GM18526 (cell line): ENCODE measurements around the gene CD69.

Experiments used
- POLR2A ChIP-seq: IDR thresholded peaks from 3 replicates; pipeline ENCODE4 v1.6.1; 2011; ENCODE audit not compliant: insufficient read length; ENCODE audit errors: extremely low read depth

CD69 gene

DNA sequence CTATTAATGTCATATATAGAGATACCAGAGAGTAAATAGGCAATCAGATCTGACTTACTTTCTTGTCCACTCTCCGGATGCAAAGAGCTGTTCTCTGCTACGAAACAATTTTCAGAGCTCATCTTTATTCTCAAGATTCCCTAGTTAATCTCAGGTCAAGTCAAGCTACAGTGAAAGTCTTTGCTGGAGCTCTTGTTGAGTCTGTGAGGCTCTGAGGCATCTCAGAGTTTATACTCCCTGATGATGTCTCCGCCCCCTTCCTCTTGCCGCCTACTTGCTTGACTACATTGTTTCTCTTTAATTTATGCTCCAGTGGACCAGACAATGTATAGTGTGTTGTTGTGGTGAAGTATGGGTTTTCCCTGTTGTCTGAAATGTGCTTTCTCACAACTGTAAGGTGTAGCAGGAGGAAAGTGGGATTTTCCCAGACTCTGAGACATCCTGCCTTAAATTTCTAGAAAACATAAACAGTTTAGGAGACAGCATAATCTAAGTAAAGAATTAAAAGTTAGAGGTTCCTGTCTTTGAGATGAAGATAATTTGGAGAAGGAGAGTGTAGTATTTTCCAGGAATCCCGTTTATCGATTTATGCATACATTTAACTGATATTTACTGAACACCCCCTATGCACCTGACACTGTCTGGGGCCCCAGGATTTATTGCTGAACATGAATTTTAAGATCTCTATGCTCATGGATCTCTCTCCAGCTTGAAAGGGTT is at the start of gene CD69:
Gene CD69 (minus strand): TSS at position 203 of the 720 bp plus-strand sequence. CDS start 81 bp downstream, at position 122.
- peak; percentile 95 for TF ChIP-seq POLR2A

DNA sequence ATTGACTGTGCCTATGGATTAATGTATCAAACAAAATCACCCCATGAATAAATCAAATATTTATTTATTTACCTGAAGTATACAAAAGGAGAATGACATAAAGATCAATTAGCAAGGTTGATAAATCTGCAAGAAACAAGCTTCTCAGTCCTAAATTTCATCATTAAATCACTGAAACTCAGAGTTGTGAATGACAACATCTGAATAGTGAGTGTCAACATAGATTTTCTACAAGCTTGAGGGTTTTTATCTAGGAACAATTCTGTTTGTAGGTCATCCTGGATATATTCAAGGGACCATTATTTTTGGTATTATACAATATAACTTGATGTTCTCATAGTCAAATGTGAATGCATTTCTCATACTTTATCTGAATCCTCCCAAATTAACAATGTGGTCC is 49.2 kb upstream of the CD69 start:
- TF ChIP-seq POLR2A, result no peak

DNA sequence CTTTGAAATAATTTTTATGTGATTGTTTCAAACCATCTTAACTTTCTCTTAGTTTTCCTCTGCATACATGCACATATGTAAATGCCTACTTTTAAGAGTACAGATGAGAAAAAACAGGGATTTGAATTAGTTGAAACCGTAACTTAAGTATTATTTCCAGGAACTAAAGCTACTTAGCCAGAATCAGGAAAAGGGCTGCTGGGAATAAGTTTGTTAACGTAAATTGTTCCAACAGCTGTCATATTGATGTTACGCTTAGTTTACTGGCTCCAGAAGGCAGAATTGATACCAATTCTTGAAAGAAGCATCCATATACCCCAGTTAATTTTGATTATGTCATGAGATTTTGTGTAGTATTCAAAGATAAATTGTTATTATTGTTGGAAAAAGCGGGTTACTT is 48.6 kb upstream of the CD69 start:
- TF ChIP-seq POLR2A, result no peak

DNA sequence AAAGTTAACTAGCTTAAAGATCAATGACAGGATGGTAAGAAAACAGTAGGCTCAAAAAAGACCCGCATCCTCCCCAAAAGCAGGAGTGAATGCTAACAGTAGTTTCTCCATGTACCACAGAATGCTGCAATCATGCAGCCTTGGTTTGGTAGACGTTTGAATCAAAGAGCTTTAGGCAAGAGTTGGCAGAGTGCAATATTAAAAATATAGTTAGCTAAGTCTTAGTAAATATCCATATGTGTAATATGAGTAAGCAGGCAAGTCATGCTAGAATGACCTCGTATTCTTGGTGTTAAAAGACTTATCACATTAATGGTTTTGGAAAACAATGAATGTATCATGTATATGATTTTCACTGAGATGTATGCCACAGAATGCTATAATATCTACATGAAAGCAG is 47.8 kb upstream of the CD69 start:
- TF ChIP-seq POLR2A, result no peak

DNA sequence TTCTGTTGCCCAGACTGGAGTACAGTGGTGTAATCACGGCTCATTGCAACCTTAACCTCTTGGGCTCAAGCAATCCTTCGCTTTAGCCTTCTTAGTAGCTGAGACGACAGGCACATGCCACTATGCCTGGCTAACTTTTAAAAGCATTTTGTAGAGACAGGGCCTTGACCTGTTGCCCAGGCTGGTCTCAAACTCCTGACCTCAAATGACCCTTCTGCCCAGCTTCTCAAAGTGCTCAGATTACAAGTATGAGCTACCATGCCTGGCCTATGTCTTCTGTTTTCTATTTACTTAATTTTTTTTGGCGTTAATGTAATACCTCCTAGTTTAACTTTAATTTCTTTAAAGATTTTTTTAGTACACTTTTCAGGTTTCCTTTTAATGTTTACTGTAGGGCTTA is 46.0 kb upstream of the CD69 start:
- TF ChIP-seq POLR2A, result no peak

DNA sequence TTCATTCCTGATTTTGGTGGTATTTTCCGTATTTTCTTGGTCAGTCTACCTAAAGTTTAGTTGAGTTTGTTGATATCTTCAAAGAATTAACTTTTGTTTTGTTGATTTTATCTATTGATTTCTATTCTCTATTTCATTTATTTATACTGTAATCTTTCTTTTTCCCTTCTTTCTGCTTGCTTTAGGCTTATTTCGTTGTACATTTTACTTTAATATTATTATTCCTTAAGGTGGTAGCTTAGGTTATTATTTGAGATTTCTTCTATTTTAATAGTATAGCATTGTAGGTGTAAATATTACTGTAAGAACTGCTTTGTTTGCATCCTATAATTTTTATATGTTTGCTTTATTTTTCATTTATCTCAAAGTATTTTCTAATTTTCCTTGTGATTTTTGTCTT is 45.2 kb upstream of the CD69 start:
- no peak for TF ChIP-seq POLR2A

DNA sequence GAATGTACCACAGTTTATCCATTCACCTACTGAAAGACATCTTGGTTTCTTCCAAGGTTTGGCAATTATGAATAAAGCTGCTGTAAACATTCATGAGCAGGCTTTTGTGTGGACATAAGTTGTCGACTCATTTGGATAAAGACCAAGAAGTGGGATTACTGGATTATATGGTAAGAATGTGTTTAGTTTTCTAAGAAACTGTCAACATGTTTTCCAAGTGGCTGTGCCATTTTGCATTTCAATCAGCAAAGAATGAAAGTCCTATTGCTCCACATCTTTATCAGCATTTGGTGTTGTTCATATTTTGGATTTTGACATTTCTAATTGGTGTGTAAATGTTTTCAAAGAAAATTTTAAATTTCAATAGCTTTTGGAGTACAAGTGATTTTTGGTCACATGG is 39.3 kb upstream of the CD69 start:
- TF ChIP-seq POLR2A, result no peak

DNA sequence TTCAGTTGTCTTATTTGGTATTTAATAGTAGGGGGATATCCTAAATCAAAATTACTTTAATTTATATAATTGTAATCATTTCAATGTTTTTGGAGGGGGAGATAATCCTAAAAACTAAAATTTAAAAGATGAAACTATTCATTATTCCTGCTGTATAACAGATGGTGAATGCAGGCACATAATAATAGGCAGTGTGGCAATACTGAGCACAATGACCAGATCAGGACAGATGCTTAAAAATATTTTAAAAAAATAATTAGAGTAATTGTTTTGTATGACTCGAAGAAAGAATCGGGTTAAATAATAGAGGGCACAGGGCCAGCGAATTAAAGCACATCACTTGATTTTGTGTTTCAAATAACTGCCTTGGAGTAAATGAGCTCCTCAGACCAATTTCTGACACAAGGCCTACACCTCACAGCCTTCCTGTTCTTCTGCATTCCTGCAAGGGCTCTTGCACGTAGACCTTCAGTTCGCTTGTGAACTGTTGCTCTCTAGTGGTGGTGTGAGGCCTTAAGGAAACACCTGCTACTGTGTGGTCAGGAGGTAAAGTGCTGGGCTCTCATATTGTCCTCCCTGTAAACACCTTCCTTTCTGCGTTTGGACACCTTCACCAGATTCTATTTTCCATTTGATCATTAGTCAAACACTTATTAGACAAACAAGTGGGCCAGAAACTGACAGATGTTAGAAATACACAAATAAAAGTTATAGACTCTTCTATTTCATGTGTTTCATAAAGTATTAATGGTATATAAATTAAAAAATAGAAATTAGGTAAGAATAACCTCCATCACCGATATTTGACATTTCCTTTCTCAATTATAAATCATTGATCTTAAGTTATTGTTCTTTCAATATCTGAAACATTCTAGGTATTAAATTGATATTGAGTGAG is 37.3 kb upstream of the CD69 start:
- TF ChIP-seq POLR2A, result no peak

DNA sequence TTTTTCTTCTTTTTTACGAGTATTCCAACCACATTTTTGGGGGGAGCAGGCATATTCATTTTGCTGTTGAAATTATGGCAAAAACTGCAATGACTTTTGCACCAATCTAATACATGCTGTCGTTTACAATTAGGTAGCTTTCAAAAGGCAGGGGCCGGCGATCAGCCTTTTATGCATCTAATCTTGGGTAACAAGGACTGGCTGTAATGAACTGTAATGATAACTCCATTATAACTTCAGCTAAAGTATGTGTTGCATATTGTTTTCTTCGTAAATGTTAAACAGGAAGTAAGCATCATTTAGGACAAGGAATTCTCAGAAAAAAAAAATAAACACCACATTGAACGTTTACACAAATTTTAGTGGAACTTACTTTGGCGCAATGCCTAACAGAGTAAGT is 36.3 kb upstream of the CD69 start:
- TF ChIP-seq POLR2A, result no peak

DNA sequence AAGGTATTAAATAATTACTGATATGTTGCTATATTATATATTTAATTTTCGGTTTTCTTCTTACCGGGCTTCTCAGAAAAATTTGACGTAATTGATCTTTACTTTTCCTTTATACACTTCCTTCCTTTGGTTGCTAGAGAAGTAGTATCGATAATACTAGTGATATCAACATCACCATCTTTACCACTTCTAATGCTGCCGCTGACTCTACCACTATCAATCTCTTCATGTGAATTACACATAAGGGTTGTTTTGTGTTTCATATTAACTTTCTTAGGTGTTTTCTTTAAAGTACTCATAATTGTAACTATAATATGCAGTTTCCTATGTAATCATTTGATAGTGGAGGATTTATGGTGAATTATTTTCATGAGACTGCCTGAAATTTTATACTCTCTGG is 35.6 kb upstream of the CD69 start:
- TF ChIP-seq POLR2A, result no peak

DNA sequence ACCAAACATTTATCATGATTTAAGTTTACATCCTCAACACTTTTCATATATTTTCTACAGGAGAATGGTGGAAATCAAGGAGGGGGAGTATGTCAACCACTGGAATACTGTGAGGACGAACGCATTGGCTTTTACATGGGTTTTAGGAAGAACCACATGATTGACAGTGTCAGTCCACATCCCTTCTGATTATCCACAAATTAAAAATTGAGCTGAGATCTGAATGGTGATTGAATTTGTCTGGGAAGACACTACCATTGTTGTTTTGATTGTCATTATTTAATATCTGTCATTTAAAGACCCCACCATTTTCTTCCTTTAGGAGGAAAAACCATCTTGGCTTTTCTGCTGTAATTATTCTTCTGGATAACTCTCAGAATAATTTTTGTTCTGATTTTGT is 35.2 kb upstream of the CD69 start:
- no peak for TF ChIP-seq POLR2A

DNA sequence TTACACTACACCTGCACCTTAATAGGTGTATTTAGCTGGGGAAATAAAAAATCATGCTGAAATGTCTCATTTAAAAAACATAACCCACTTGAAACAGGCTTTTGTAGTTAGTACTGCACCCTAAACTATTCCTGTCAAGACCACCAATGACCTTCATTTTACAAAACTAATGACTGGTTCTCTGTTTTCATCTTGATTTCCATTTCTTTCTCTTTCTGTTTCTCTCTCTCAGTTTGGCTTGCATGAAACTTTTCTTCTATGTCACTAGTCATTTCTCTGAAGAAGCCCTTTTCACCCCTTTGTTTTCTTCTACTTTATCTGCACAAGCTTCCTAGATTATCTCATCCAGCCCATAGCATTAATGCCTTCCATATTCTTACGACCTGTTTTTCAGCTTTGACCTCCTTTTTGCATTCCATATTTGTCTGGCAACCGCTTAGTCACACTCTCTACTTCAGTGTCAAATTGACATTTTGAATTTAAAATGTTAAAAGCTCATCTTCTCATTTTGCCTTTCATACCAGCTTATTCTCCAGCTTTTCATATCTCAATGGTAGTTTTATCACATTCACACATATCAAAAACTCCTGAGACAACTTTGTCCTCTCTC is 33.9 kb upstream of the CD69 start:
- no peak for TF ChIP-seq POLR2A

DNA sequence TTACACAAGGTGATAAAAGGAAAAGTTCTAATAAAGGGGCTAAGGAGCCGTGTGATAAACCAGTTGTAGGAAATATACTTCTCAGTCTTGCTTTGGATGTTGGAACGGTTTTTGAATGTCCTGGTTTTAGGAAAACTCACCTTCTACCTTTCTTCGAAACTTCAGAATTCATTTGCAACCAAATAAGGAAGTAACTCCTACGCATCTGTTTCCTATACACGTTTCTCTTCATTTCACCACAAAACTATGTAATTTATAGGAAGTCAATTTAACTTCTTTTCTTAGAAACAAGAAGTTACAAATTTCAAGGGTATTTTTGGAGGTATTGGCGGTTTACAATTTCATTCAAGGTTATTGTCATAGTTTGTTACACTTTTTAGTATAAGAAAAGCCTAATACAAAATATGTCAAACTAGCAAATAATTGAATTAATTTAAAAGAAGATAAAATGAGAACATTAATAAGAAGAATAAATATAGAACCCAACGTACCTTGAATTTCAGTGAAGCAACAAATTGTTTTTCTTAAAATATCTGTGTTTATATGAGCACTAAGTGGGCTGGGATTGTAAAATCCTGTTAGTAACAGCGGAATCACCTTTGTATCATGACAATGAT is 33.2 kb upstream of the CD69 start:
- no peak for TF ChIP-seq POLR2A

DNA sequence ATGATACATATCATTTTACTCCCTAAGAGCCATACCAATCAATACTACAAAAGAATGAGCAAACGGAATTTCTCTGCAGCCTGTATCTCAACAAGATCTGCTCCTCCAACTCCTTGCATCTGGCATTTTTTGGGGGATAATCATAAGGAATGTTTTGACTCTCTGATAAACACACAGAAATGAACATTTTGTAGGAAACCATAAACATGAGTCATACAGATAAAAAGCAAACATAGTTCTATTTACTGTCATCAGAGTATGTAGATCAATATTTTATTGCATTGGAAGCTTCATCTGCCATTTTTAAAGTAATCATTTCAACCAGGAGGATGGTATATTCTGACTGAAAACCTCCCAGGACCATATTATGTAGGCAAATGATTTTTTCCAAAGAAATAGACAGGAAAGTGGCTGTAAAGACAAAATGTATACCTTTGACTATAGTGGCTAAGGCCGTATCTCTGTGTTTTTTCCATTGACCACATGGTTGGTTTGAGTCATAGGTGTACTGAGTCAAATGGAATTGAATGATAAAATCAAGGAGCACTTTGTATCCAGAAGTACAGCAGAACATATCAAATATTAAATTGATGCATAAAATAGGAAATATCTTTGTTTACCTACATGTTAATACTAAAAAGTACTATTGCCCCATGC is 32.4 kb upstream of the CD69 start:
- TF ChIP-seq POLR2A, result no peak
